Hematopoietic multipotent progenitor cell treated with erythropoietin and hydrocortisone succinate and interleukin-3 and kit ligand, for 8 days (in vitro differentiated cells): ENCODE data around the gene RAB3C.

Experiments used
- DNase-seq: peaks from one replicate; pipeline ENCODE4 v3.0.0-alpha.2; 2015

RAB3C gene

DNA sequence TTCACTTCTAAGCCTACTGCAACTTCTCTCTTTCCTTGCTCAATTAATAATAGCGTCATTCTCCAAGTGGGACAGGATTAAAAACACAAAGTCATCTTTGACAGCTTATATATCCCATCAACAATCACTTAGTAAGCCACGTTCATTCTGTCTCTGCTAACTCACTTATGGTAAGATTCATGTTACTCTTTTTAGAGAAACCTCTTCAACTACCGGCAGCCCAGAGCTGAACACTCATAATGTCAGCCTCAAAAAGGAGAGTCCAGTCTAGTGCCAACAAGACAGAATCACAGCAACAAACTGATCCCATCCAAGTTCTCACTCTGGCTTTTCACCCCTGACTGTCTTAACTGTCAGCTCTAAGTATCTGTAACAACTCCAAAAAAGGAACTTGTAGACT, 196.0 kb downstream of the RAB3C start:
- DNase-seq: no peak

DNA sequence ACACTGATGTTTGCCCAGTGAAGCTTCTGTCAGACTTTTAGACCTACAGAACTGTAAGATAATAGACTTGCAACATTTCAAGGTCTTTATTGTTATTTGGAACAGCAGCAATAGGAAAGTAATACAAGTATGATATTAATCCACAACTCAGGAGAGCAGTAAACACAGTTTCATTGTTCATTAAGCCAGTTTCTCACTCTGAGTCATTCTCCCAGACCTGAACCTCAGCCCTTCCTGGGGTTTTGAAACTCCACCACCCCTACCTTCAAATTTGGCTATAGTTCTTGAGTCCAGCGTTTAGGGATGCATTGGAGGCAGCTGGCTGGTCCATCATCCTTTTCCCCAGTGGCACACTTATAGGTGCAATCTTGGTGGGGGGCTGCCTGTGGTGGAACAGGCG, 203.2 kb downstream of the RAB3C start:
- no peak for DNase-seq

DNA sequence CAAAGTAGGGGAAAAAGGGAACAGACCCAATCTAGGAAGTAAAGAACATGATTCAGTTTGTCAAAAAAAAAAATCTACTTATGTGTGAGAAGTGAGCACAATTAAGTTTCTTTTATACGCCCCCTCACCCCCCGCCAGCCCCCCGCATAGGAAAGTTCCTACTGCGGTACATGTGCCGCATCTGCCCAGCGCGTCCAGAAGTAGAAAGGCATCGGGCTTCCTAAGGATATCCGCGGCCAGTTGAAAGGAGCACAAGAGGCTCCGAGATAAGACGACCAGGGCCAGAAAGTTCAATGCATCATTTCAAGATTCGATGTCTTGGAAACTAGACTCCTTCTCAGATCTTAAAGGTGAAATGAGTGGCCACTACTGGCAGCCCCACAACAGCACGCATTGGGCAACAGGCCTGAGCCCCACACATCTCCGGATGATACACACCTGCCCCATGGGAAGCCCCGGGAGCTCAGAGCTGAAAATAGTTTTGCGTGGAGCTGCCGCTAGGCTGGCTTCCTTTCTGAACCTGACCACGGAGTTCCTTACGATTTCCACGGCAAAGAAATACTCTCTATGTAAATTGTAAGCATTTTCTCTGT, 203.9 kb downstream of the RAB3C start:
- DNase-seq: no peak

DNA sequence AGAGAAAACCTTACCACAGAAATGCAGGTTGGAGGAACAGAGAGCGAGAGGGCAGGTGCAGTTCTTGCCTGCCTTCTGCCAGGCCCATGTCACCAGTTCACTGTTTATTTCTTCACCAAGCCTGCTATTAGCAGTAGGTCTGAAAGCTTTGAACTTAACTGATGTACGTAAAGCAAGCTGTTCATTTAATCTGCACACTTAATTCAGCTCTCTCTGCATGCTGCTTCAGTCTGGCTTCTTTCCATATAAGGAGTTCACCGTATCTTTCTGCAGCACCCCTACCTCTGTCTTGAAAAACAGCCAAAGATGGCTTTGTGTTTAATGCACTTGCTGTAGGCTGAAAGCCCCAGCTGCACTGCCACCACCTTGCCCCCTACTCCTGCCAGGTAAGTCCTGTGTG, 205.1 kb downstream of the RAB3C start:
- no peak for DNase-seq

DNA sequence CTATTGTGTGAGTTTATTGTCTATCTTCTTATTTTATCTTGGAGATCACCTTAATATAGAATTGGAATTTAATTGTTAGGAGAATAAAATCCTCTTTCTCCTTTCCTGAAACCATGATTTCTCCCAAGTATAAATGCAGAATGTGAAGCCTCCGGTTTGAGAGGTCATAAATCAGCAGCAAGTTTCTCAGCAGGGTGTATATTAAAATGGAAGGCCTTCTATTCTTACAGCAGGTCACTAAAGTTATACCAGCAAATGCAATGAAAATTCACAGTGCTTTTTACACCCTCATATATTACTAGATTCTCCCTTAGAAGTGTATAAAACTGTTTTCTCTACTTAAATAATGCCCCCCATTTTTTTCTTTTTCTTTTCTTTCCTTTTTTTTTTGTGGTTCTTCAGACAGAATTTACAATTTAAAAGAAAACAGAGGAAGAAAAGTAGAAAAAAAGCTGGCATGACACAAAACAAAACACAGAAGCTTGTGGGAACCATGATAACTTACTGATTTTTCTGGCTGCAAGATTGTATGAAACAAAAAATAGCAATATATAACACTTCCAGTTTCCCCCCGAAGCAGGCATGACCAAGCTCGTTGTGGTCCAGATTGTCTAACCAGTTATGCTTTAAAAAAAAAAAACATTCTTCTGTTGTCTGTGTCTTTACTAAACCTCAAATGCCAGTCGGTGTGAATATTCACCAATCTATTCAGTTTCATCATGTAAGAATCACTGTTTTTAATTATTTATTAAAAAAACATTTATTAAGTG, 211.2 kb downstream of the RAB3C start:
- DNase-seq: no peak

DNA sequence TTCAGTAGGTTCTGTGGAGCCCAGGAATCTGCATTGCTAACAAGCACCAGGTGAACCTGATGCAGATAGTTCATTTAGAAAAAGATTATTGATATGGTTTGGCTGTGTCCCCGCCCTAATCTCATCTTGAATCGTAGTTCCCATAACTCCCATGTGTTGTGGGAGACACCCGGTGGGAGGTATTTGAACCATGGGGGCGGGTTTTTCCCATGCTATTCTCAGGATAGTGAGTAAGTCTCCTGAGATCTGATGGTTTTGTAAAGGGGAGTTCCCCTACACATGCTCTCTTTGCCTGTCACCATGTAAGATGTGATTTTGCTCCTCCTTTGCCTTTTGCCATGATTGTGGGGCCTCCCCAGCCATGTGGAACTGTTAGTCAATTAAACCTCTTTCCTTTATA, 212.0 kb downstream of the RAB3C start:
- DNase-seq: no peak

DNA sequence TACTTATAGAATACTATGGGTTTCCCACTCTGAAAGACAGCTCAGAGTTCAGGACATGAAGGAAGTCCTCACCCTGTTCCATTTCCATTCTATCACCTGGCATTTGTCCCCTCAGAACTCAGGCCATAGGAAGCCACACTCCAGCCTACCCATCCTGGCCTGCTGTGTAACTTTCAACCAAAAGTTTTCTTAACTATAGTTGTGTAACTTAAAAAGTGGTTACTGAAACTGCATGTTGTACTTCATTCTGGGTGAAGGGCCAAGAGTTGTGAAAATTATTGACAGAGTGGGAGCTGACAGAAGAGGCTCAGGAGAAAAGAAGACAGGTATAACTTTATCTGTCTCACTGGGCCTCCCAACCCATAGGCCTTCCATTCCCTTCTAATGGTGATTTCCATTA, 212.5 kb downstream of the RAB3C start:
- DNase-seq: no peak

DNA sequence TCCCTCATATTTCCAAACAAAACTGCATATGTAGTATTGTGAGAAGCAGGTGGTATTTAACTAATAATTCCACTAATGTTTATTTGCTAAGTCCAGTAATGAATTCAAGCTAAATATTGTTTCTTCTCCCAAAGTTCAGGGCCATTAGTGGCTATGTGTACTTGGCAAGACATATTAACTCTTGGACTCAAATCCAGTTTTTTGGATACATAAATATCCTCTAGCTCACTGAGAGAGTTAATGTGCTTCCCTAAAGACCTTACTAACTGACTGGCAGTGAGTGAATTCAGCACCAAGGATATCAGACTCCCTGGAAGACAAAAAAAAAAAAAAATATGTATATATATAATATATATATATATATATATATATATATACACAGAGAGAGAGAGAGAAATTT, 214.1 kb downstream of the RAB3C start:
- DNase-seq: no peak

DNA sequence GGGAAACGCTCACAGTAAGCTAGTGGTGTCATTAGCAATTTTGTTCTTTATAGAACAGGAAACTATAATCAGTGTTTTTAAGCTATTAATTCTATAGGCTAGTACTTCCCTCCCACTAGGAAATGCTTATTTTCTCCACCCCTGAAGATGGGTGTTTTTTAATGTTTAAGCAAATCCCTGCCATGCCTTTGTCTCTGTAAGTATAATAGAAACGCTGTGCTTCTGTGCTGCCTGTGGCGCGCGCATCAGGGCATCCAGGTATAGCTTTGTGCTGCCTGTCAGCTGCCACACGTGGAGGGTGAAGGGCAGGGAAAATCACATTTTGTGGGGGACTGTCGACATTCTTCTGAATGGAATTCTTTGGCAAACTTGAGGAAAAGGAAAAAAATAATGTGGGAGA, 217.5 kb downstream of the RAB3C start:
- no peak for DNase-seq

DNA sequence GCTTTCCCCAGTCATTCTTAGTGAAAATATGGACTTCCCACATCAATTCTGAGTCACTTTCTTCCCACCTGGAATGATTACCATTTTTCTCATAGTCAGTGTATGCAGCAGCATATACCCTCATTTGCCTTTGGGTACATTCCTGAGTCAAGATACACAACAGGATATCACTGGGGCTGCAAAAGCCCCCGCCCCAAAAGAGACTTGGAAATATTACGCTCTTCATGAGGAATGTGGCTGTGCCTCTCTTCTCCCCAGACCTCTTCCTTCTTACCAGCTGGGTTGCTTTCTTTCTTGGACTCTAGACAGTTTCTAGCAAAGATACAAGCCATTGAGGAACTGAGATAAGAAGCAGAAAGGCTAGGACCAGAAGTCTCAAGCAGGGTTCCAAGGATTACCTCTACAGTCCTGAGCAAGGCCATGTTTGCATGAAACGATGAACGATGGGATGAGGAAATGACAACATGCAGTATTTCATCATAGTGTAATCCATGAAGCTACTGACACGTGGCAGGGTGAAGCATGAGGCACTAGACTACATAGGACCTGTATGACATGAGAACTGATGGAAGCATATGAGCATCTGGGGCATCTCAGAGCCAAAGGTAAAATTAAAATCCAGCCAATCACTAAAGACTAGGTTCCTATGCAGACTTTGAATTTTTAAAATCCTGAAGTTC, 218.1 kb downstream of the RAB3C start:
- no peak for DNase-seq

DNA sequence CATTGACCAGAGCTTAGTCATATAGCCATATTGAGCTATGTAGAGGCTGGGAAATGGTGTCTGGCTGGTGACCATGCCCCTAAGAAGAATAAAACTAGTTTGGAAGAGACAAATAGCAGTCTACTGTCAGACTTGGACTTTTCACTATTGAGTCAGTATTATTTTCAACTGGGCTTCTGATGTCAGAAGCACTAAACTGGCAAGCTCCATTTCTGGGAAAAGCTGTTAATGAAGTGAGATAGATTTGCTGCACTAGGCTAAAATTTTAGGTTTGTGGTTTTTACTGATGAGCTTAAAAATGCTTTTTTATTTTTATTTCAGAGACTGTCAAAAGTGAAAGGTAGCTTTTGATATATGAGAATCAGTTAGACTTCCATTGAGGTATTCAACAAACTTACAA, 220.2 kb downstream of the RAB3C start:
- DNase-seq: no peak

DNA sequence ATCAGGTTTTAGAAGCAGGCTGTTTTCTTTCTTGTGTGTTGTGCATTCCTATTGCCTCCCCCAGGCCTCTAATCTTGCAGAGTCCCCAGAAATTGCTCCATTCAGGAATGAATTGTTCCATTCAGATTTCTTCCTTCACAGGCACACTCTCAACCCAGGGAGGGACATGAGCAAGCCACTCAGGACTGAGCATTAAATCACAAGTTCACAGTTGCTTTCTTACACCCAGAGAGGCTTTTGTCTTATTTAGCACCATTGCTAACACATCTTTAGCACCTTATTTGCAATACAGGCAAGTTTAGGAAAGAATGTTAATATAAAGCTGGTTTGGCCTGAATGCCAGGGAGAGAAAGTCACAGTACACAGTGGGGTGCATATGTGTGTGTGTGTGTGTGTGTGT, 221.4 kb downstream of the RAB3C start:
- no peak for DNase-seq

DNA sequence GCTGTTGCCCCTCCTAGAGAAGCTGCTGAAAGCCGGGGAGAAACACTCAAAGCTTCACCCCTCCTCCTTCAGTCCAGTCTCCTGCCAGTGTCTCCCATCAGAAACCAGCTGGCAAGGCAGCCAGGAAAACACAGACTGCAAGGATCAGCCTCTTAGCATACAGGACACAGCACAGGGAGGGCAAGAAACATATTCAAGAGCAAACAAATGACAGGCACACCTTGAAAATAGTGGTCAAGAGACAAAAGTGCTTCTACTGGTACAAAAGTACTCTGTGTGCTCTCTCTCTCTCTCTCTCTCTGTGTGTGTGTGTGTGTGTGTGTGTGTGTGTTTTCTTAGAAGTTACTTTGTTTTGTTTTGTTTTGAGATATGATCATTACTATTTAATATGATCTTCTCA, 227.2 kb downstream of the RAB3C start:
- DNase-seq: no peak

DNA sequence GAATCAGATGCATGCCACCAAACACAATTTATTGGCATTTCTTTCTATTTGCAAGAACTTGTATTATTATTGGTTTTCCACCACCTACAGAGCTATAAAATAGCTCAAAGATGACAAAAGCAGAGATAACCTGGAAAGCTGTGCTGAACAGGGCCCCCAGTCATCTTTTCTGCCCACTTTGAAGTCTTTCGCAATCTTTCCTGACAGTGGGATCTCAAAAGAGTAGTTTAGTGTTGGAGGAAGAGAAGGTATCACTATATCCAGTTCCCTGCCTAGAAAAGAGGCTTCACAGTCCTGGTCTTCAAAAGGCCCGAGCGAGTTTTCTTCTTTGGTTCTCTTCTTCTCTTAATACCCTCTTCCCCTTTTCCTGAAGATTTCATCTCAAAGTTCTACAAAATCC, 231.0 kb downstream of the RAB3C start:
- no peak for DNase-seq

DNA sequence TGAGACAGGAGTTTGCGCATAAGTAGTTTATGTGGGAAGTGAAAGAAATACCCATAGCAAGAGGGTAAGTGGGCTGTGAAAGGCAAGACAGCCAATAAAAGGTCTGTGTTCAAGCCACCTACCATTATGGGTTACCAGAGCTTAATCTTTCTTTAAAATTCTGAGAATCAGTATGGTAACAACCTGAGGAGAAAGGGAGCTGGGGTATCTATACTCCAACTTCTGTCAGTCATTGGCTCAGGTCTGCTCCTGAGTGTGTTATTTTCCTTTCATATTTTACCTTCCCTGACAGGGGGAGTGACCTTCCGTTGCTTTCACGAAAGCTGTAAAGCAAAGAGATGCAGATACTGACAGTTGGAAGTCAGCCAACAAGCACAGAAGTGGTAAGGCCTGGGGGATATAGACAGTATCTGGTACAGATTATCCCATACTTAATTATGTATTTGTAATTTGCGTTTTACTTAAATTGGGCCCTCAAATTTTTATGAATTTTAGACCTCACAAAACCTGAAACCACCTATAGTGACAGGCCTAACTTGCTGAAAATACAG, 233.4 kb downstream of the RAB3C start:
- no peak for DNase-seq

DNA sequence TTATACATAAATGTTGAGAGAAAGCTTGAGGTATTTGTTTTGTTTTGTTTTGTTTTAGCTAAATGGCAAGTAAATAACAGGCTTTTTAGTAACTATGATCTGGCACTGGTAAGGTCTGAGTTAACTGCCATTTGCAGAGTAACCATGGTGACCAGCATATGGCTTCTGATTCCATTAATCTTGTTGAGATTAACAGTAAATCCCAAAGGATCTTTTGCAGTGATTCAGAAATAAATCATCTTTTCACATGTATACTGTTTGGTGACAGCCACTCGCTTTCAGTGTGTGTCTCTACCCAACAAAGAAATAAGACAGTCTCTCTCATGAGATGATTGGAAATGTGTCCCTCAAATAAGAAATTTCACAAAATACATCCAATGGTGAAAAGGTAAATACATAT, 235.6 kb downstream of the RAB3C start:
- DNase-seq: no peak

DNA sequence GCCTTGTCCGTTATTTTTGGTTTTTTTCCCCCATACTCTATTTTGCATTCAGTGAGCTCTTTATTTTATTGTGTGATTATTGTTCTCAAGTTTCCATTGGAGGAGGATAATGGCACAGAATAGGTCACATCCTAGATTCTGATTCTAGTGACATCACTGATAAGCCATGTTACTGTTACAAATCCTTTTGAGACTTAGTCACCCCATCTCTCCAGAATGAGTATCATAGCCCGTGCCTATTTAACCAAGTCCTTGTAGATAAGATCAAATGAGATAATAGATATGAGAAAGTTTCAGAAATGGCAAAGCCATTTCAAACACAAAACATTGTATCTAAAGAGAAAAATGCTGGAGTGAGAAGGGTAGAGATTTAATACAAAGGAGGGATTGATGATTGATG, 242.6 kb downstream of the RAB3C start:
- DNase-seq: no peak

DNA sequence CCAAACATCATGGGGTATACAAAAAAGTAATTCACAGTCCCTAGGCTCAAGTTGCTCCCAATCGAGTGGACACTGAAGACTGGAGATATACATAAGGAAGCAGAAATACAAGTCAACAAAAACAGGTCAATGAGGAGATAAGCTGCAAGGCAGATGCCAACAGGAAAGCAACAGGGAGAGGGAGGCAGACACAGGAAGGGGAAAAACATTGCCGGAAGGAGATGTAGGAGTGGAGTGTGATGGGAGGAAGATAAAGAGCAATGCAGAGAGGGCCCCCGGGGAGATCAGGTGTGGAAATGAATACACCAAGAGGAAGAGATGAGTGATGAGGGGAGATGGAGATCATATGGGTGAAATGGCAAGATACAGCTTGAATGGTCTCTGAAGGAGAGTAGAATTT, 243.0 kb downstream of the RAB3C start:
- DNase-seq: no peak

DNA sequence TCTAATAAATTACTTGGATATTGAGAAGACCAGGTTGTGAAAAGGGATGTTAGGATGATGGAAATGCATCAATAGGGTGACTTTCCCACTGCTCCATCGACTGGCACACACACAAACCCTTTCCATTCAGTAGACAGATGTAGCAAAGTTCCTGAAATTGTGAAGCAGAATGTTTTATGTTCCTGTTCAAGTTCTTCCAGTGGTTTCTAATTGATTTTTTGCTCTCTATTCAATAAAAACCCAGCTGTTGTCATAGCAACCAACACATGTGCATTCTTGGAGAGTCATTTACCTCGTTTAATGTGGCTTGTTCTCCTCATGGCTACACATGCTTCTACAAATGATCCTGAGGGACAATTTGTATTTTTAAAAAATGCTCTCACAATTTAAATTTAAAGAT, 244.6 kb downstream of the RAB3C start:
- DNase-seq: no peak

DNA sequence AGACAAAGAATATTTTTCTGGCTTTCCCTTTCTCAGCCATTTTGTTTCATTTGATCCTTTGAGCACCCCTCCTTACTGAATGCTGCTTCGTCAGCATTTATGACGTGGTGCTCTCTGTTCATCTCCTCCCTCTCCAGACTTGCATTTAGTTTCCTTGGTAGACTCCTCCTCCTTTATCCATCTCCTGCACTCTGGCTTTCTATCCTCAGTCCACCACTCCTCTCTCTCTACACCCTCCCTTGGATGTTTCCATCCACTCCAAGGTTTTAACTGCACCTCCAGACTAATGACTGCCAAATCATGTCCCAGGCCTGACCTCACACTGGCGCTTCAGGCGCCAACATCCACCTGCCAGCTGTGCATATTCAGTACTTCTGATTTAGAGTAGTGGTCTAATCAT, 245.4 kb downstream of the RAB3C start:
- no peak for DNase-seq

DNA sequence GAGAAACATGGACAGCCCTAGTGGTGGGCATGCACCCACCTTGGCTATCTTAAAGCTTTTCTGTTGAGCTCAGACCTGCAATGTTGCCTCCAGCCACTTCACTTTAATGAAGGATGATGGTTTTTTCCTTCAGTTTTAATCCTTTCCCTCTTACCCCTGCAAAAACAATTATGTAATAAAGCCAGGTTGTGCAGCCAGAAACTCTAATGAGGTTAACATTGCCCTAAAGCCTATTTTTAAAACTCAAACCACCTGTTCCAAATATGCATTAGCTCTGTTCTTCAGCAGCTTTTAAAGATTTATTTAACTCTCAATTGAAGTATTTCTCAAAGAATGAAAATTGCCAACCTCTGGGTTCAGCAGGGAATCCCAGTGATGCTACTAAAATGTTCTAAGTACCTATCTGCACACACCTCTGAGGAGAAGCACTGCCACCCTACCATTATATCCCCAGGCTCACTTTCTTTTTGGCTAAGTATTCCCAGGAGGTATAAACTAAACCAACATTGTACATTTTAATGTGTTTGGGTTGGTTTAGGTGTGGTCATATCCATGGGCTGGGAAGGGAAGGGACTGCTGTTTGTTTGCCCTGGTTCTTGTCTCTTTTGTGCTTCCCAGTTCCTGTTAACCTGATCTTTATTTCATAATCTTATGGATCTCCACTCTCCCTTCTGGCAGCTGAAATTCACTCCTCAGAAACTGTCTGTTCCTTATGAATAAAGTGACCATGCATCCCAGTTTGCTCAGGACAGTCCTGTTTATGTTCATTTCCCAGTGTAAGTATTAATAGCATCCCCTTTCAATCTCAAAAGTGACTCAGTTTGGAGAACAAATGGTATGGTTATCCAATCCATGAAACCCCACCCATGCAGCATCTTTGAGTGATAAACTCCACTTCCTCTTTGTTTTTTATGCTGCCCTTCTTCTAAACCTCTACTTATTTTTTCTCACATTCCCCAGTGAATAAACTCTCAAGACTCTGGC, 251.7 kb downstream of the RAB3C start:
- DNase-seq: no peak

DNA sequence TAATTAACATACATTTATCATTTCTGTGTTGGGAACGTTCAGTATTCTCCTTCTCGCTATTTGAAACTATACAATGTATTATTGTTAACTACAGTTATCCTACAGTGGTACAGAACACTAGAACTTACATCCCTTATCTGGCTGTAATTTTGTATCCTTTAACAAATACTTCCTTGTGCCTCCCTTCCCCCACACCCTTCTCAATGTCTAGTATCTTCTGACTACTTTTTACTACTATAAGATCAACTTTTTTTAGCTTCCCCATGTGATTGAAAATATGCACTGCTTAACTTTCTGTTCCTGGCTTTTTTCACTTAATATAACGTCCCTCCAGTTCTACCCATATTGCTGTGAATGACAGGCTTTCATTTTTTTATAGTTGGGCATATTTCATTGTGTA, 253.5 kb downstream of the RAB3C start:
- no peak for DNase-seq

DNA sequence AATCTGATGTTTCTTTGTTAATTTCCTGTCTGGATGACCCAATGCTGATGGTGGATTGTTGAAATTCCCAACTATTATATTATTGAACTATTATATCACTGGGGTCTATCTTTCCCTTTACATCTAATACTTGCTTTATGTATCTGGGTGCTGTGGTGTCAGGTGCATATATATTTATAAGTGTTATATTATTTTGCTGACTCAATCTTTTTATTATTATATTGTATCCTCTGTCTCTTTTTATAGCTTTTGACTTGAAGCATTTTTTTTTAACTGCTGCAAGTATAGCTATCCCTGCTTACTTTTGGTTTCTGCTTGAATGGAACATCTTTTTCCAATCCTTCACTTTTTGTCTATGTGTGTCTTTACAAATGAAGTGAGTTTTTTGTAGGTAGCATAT, 255.9 kb downstream of the RAB3C start:
- no peak for DNase-seq
